Measurements from ENCODE around the gene SIRT5.

SIRT5 gene

GRCh38 chr6:13554929-13555333 is 19.5 kb upstream of the SIRT5 start:
- FAIRE-seq, result no peak
- no peak for DNase-seq (ENCODE audit: insufficient read length)
- TF ChIP-seq POLR2A (IDR thresholded peaks at IDR 0.05; ENCODE audit: low read depth, low read length) (no peak), POLR2AphosphoS5 (IDR thresholded peaks at IDR 0.05; ENCODE audit: low read depth, low read length) (no peak), TAF1 (IDR thresholded peaks at IDR 0.05; ENCODE audit: borderline replicate concordance, low read depth, low read length) (no peak)

GRCh38 chr6:13557841-13558240 is 16.6 kb upstream of the SIRT5 start:
- TF ChIP-seq POLR2A (IDR thresholded peaks at IDR 0.05; ENCODE audit: low read depth, low read length) (no peak), POLR2AphosphoS5 (IDR thresholded peaks at IDR 0.05; ENCODE audit: low read depth, low read length) (no peak), TAF1 (IDR thresholded peaks at IDR 0.05; ENCODE audit: borderline replicate concordance, low read depth, low read length) (no peak)
- FAIRE-seq (no peak), DNase-seq (ENCODE audit: insufficient read length) (no peak)

DNA sequence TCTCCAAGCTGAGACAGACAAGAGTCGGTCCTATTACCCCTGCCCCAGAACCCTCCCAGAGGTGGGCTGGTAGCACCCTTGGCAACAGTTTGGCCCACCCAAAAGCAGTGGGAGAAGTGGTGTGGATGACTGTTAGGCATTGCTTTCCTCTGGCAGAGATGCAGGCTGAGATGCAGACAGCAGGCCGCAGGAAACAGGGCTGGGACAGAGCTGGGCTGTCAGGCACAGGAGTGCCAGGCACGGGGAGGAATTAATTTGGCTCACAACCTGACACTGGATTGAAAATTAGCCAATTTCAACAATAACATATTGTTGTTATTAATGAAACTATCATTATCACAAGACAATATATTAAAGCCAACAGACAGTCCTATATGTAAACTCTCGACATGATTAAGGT is 15.7 kb upstream of the SIRT5 start:
- TF ChIP-seq TAF1 (IDR thresholded peaks at IDR 0.05; ENCODE audit: borderline replicate concordance, low read depth, low read length) (no peak), POLR2AphosphoS5 (IDR thresholded peaks at IDR 0.05; ENCODE audit: low read depth, low read length) (no peak), POLR2A (IDR thresholded peaks at IDR 0.05; ENCODE audit: low read depth, low read length) (no peak)
- DNase-seq (ENCODE audit: insufficient read length) (no peak), FAIRE-seq (no peak)

GRCh38 chr6:13559251-13559650 is 15.2 kb upstream of the SIRT5 start:
- FAIRE-seq (no peak), DNase-seq (ENCODE audit: insufficient read length) (no peak)
- TF ChIP-seq POLR2AphosphoS5 (IDR thresholded peaks at IDR 0.05; ENCODE audit: low read depth, low read length), result no peak
- TF ChIP-seq POLR2A (IDR thresholded peaks at IDR 0.05; ENCODE audit: low read depth, low read length), result no peak
- no peak for TF ChIP-seq TAF1 (IDR thresholded peaks at IDR 0.05; ENCODE audit: borderline replicate concordance, low read depth, low read length)

DNA sequence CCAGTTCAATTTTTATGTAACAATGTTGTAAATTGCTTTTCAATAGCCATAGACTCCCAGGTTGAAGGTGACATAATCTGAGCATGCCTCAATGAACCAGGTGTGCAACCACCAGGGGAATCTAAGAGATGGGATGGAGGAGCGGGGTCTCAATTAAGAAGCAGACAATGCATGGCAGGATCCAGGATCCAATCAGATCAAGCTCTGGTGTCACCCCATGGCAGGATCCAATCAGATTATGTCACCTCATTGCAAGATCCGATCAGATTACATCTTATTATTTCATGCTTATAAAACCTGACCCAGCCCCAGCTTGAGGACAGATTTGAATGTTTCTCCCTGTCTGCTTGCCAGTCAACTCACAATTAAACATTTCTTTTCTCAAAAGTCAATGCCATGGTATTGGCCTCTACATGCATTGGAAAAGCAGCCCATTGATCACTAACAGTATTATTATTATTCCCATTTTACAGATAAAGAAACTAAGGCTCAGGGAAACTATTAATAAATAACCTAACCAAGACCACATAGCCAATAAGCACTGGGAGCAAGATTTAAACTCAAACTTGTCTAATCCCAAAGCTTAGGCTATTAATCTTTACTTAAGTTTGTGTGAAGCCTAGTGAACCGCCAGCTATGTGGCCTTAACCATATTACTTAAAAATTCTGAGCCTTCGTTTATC is 14.3 kb upstream of the SIRT5 start:
- DNase-seq (ENCODE audit: insufficient read length) (no peak), FAIRE-seq (no peak)
- TF ChIP-seq POLR2AphosphoS5 (IDR thresholded peaks at IDR 0.05; ENCODE audit: low read depth, low read length), result no peak
- no peak for TF ChIP-seq POLR2A (IDR thresholded peaks at IDR 0.05; ENCODE audit: low read depth, low read length)
- TF ChIP-seq TAF1 (IDR thresholded peaks at IDR 0.05; ENCODE audit: borderline replicate concordance, low read depth, low read length), result no peak

GRCh38 chr6:13560651-13561044 is 13.8 kb upstream of the SIRT5 start:
- TF ChIP-seq POLR2AphosphoS5 (IDR thresholded peaks at IDR 0.05; ENCODE audit: low read depth, low read length) (no peak), POLR2A (IDR thresholded peaks at IDR 0.05; ENCODE audit: low read depth, low read length) (no peak), TAF1 (IDR thresholded peaks at IDR 0.05; ENCODE audit: borderline replicate concordance, low read depth, low read length) (no peak)
- FAIRE-seq, result no peak

GRCh38 chr6:13561624-13562267 is 12.7 kb upstream of the SIRT5 start:
- DNase-seq (ENCODE audit: insufficient read length), result no peak
- TF ChIP-seq TAF1 (IDR thresholded peaks at IDR 0.05; ENCODE audit: borderline replicate concordance, low read depth, low read length) (no peak), POLR2AphosphoS5 (IDR thresholded peaks at IDR 0.05; ENCODE audit: low read depth, low read length) (no peak), POLR2A (IDR thresholded peaks at IDR 0.05; ENCODE audit: low read depth, low read length) (no peak)
- no peak for FAIRE-seq

More at GRCh38 chr6:13560651-13561044, 13.8 kb upstream of the SIRT5 start:
- DNase-seq (ENCODE audit: insufficient read length), result no peak

DNA sequence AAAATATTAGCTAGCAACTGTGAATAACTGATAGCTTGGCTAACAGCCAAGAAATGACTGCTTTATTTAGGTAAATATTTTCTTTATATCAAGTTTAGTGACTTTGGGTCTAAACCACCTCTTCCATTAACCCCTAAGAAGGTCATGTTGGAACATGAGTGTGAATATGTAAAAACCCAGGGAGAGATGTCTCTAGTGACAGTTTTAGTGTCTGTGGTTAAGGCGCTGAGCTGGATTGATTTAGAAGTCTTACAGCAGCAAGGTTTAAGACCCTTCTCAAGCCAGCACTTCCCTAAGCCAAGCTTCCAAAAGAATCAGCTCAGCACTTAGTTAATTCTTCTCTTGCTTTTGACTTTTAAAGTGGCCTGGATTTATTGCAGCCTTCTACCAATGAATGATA is 11.4 kb upstream of the SIRT5 start:
- FAIRE-seq (peak; percentile 53), DNase-seq (ENCODE audit: insufficient read length) (no peak)
- no peak for TF ChIP-seq POLR2AphosphoS5 (IDR thresholded peaks at IDR 0.05; ENCODE audit: low read depth, low read length)
- TF ChIP-seq TAF1 (IDR thresholded peaks at IDR 0.05; ENCODE audit: borderline replicate concordance, low read depth, low read length), result no peak
- no peak for TF ChIP-seq POLR2A (IDR thresholded peaks at IDR 0.05; ENCODE audit: low read depth, low read length)

DNA sequence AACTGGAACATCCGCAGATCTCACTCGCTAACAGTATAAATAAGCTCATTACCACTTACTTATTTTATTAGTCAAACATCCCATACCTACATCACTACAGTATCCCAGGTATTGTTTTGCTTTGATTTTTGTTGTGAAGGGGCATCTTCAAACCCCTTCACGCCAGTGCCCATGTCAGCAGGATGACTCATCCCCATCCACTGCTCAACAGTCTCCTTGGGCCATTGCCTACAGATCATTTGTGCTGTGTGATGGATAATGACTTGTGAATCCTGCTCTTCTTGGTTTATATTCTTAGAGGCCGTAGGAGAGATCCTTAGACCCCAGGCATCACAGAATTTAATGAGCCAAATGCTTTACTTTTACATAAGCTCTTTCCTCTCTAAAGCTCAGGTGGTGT is 8.5 kb upstream of the SIRT5 start:
- no peak for FAIRE-seq
- TF ChIP-seq POLR2A (IDR thresholded peaks at IDR 0.05; ENCODE audit: low read depth, low read length) (no peak), TAF1 (IDR thresholded peaks at IDR 0.05; ENCODE audit: borderline replicate concordance, low read depth, low read length) (no peak), POLR2AphosphoS5 (IDR thresholded peaks at IDR 0.05; ENCODE audit: low read depth, low read length) (no peak)

DNA sequence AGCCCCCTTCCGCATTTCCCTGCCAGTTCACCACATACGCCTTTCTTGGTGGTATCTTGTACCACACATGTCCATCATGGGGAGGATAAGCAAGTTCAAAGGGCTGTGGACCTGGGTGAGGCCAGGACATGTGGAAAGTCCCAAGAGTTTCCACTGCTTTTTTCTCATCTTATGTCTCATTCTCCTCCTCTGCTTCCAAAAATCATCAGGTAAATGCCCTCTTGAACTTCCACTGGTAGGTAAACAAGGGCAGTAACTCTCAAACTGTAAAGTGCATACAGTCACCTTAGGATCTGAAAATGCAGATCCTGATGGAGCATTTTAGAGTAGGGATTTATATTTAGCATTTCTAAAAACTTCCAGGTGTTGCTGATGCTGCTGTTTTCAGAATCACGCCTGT is 7.9 kb upstream of the SIRT5 start:
- no peak for TF ChIP-seq TAF1 (IDR thresholded peaks at IDR 0.05; ENCODE audit: borderline replicate concordance, low read depth, low read length)
- no peak for TF ChIP-seq POLR2A (IDR thresholded peaks at IDR 0.05; ENCODE audit: low read depth, low read length)
- TF ChIP-seq POLR2AphosphoS5 (IDR thresholded peaks at IDR 0.05; ENCODE audit: low read depth, low read length), result no peak
- FAIRE-seq, result no peak
- DNase-seq (ENCODE audit: insufficient read length), result no peak

More for the DNA sequence above, 8.5 kb upstream of the SIRT5 start:
- DNase-seq (ENCODE audit: insufficient read length), result no peak

DNA sequence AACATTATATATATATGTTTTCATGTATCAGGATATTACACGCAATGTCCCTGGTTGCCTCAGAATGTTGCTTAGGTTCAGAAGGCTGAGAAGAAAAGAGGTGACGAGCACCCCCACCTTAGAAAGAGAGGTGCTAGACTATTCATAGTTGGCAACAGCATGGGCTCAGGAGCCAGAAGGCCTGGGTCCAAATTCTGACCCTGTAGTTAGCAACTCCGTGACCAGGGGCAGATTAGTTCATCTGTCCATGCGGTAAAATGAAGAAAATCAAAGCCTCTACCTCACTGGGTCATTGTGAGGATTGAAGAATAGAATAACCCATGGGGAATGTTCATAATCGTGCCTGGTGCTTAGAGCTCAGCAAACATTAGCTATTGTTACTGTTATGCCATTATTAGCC is 5.4 kb upstream of the SIRT5 start:
- no peak for TF ChIP-seq POLR2A (IDR thresholded peaks at IDR 0.05; ENCODE audit: low read depth, low read length)
- TF ChIP-seq TAF1 (IDR thresholded peaks at IDR 0.05; ENCODE audit: borderline replicate concordance, low read depth, low read length), result no peak
- no peak for TF ChIP-seq POLR2AphosphoS5 (IDR thresholded peaks at IDR 0.05; ENCODE audit: low read depth, low read length)
- DNase-seq (ENCODE audit: insufficient read length), result no peak
- FAIRE-seq, result no peak

DNA sequence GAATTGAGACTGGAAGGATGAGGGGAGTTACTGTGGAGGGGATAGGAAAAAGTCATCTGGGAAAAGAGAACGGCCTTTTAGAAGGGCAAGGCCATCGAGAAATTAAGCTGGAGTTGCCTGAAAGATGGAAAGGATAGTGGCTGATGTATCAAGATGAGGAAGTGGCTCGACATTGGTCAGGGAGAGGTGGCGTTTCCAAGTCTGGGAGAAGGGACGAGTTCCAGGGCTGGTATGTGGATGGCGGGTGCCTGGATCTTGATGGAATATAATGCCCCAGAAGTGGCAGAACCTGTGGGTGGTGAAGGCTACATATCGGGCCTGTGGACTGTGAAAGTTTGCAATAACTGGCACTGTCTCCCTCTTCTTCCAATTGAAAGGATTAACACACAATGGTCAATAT is 2.2 kb upstream of the SIRT5 start:
- TF ChIP-seq TAF1 (IDR thresholded peaks at IDR 0.05; ENCODE audit: borderline replicate concordance, low read depth, low read length) (no peak), POLR2A (IDR thresholded peaks at IDR 0.05; ENCODE audit: low read depth, low read length) (no peak), POLR2AphosphoS5 (IDR thresholded peaks at IDR 0.05; ENCODE audit: low read depth, low read length) (no peak)
- DNase-seq (ENCODE audit: insufficient read length) (no peak), FAIRE-seq (no peak)

Measured in GM12892 (cell line).